Fibroblast of skin of right quadriceps (primary cell): ENCODE results near the gene CACNG6.

ENCODE experiments used
- DNase-seq: peaks from one replicate; pipeline ENCODE4 v3.0.0-alpha.2; 2013

CACNG6 gene

DNA sequence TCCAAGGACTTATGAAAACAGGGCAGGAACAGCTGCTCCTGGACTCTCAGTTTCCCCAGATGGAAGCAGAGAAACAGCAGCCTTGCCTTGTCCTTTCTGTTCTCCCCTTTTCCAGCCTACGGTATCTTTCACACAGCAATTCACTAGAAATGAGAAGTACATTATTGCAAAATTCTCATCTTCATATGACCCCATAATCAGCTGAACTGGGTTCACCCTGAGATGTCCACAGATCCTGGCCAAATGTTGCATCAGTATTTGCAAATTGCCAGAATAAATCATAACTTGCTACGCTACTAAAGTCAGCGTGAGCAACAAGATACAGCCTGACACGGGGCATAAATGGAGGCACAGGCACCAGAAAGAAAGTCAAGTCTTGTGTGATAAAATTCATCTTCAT lies 56.2 kb downstream of the CACNG6 start:
- DNase-seq: no peak
